HG02884 (cell line): Measurements from ENCODE around the gene NSG1.
"Not testable (repeated sequence)": the region's sequence is repeated elsewhere in the genome, so short reads cannot be mapped to it uniquely, and the experiment has no call there.

Experiments
- ATAC-seq: cut with Tn5 transposase; IDR thresholded peaks from one replicate; pipeline ENCODE4 v1.9.1; 2021; ENCODE audit warnings: mild to moderate bottlenecking, moderate library complexity; ENCODE audit not compliant: unreplicated experiment

NSG1 gene

GRCh38 chr4:4386736-4387392 lies at the start of gene NSG1:
Gene NSG1, plus strand, starts transcription at chr4:4387102. Its CDS starts 528 bp downstream, at chr4:4387630.
- no peak for ATAC-seq

DNA sequence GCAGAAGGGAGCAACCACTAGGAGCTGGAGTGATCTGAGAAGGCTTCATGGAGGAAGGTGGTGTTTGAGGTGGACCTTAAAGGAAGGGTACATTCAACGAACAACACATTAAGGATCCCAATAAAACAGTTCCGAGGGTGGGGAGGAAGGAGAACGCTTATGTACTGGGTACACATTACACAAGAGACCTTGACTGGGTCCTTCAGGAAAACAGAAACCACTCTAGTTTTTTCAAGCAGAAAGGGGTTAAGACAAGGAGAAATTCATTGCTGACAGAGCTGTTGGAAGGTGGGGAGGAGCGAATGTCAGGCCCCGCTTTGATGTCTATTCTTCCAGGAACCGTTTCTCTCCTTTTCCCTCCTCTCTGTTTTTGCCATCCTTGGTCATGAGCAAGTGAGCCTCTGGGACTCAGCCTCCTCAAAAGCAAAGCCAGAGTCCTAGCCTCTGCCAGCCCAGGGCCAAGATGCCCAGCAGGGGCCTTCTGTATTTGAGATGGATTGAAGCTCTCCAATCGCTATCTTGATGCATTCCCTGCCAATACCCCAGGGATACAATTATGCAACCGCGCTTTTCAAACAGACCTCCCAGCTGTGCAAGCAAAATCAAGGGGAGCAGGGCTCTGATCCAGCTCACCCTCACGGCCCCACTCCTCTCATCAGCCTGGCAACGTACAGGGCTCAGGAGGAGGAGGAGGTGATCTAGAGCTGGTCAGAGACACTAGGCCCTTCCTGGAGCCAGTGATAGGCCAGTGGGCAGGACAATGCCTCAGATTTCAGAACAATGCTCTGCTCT lies 48.5 kb upstream of the NSG1 start:
- ATAC-seq = no peak

DNA sequence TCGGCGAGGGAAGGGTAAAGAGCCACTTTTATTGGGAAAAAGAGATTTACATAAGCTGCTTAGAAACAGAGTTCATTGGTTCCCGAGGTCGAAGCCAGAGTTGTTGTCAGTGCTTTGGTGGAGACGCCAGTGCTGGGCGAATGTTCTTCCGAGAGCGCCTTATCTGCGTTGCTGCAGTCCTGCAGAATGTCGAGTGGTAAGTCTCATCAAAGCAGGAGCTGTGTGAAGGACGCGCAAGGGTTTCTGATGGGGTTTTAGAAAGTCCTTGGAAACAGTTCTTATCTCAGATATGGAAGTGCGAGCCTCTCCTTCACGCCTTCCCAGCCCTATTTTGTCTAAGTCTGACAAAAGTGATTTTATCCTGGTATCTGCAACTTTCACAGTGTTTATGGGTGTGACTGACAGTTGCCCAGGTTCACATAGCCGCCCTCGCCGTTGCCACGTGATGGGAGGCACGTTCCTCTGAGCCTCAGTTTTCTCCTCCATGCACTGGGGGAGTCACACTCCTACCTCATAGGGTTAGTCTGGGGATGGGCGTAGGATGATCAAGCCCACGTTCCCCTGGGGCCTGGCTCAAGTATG lies 47.3 kb upstream of the NSG1 start:
- no peak for ATAC-seq

- ATAC-seq = no peak
Measured at GRCh38 chr4:4341861-4342650, 44.8 kb upstream of the NSG1 start.

DNA sequence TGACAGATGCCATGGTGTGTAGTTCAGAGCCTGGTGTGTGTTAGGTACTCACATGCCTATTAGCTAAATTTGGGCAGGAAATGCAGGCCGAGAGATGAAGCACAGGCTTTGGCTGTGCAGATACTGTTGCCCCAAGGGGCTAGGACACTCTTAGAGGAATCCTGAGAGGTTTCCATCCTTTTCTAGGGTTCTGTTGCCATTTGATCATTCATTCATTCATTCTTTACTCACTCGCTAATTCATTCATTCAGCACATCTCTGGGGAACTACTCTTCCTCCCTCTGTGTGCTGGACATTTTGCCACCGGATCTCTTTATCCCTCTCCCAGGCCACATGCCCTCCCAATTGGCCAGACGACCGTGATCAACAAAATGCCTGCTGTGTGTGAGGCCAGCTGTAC lies 43.9 kb upstream of the NSG1 start:
- no peak for ATAC-seq

- peak; percentile 87 for ATAC-seq
Measured at GRCh38 chr4:4344915-4345527, 41.9 kb upstream of the NSG1 start.

- ATAC-seq = no peak
Measured at GRCh38 chr4:4347585-4347984, 39.3 kb upstream of the NSG1 start.

DNA sequence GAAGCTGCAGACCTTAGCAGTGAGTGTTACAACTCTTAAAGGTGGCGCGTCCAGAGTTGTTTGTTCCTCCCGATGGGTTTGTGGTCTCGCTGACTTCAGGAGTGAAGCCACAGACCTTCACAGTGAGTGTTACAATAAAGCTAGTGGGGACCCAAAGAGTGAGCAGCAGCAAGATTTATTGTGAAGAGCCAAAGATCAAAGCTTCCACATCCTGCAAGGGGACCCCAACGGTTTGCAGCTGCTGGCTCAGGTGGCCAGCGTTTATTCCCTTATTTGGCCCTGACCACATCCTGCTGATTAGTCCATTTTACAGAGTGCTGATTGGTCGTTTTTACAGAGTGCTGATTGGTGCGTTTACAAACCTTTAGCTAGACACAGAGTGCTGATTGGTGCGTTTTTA lies 38.3 kb upstream of the NSG1 start:
- ATAC-seq = not testable (repeated sequence)

DNA sequence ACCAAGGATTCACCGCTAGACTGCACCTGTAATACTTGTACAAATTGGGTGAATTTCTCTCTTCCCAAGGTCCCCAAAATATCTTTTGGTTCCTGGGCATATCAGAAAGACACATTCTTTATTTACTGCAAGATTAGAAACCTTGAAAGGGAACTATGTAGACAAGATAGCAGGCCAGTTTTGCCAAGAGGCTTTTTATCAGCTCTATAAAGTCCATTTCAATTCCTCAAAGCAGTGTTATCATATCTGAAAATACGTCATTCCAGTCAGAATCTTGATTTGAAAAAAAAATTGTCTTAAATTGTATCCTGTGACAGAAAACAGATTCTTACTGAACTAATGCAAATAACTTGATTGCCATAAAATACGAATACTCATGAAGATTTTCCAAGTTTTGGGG lies 37.0 kb upstream of the NSG1 start:
- no peak for ATAC-seq

DNA sequence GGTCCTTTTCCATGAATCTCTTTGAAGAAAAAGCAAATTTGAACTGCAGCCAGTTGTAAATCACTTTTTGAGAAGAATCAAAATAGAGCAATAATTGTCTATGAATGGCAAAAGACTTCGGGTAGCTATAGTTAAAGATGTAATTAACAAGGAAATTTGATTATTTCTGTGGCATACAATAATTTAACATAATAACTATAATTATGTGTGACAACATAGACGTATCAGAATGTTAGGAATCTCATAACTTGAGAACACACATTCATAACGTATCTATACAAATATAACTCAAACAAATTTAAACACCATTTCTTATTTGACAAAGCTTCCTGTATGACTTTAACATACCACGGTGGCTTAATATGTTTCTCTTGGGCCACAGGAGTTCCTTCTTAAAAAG lies 36.0 kb upstream of the NSG1 start:
- ATAC-seq = no peak

DNA sequence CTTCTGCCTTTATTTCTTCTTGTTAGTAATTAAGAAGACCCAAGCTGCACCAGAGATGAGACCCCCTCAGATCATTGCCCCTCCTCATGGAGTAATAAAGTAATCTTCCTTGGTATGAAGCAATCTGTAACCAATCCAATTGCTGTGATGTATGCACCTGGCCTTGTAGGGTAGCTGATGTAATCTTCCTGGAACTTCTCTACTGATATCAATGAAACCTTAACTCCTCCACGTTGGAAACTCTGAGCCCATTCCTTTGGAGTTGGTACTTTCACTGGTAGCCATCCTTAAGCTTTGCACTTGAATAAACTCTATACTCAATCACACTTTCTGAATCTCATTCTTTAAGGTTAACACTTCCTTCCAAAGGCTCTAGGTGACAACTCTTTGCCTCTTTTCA lies 31.6 kb upstream of the NSG1 start:
- no peak for ATAC-seq

- no peak for ATAC-seq
Measured at GRCh38 chr4:4356106-4357041, 30.5 kb upstream of the NSG1 start.

GRCh38 chr4:4358093-4358854 lies 28.6 kb upstream of the NSG1 start:
- ATAC-seq = no peak

DNA sequence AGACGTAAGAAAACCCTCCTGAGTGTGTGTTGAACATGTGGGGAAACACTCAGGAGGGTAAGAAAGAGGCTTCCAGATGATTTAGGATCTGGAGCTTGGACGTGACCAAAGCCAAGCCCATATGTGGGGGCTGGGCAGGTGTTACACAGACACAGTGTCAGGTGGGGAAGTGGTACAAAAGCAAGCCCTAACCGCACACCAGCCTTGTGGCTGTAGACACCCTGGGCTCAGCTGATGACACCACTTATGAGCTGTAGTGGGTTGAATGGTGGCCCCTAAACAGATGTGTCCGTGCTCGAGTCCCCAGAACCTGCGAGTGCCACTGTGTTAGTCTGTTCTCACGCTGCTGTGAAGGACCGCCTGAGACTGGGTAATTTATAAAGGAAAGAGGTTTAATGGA lies 25.0 kb upstream of the NSG1 start:
- no peak for ATAC-seq

- ATAC-seq = no peak
Measured at GRCh38 chr4:4362991-4363697, 23.8 kb upstream of the NSG1 start.

DNA sequence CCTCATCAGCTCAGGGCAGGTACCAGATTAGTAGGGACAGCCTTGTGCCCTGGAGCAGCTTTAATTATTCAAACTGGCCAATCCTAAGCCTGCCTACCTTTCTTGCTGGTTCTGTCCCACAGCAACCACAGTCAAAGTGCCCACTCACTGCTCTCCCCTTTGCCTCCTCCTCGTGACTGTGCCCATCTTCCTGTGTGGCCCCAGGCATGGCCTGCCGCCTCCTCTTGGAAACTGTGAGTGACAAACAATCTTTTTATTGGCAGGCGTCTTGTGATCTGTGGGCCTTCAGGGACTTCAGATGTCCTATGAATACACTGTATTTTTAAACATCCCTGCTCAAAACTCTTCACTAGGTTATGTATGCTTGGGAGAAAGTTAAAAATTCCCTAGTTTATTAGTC lies 22.8 kb upstream of the NSG1 start:
- no peak for ATAC-seq

- no peak for ATAC-seq
Measured at GRCh38 chr4:4364486-4365208, 22.3 kb upstream of the NSG1 start.
